Measurements from ENCODE around the gene PROSER3. TPM values are rescaled to one million over a fixed set of nuclear protein-coding genes. Genes with fewer than 3 reads are reported as not detected.
A peak's percentile ranks its signal among the peaks of the same experiment; 100 is the strongest.

PROSER3 gene
- polyA plus RNA-seq, 1 donor (not counting 4 experiments of a cell fraction or from before 2014, with no cell fraction given), result 5.5 TPM

- H3K36me3 ChIP-seq (ENCODE audit: control insufficient read depth in 2 of 2, extremely low read depth in 1 of 2, insufficient read depth in 2 of 2, low read length in 2 of 2), result no peaks in the 10 kb centered on the region
- no peaks in the 10 kb centered on the region for H3K9me1 ChIP-seq (ENCODE audit: control insufficient read depth, extremely low read depth, insufficient read depth, low read length)
- H3K79me2 ChIP-seq (ENCODE audit: control insufficient read depth, insufficient read depth, low read length), result no peaks in the 10 kb centered on the region
- no peak overlapping the region for H2AFZ ChIP-seq (ENCODE audit: control insufficient read depth, low read length)
- H3K9ac ChIP-seq (ENCODE audit: control insufficient read depth, extremely low read depth, insufficient read depth, low read length), result no peak overlapping the region
- FAIRE-seq (no peak), DNase-seq (ENCODE audit: low read depth, low spot score) (no peak)
- no peaks in the 10 kb centered on the region for H3K27me3 ChIP-seq (ENCODE audit: control insufficient read depth, extremely low read depth, insufficient read depth, low read length)
- H3K9me3 ChIP-seq (ENCODE audit: control insufficient read depth, low read depth, low read length), result no peaks in the 10 kb centered on the region
- H3K4me3 ChIP-seq (ENCODE audit: control insufficient read depth in 2 of 3, extremely low read depth in 1 of 3, insufficient read depth in 2 of 3, low read depth in 1 of 3, low read length in 3 of 3), result peak overlapping the region in 2 of 3 experiments; percentile 58 to 60
- TF ChIP-seq EZH2 (IDR thresholded peaks at IDR 0.05; ENCODE audit: low read length) (no peak), CTCF (optimal IDR thresholded peaks at IDR 0.05 in 1 of 3, IDR thresholded peaks at IDR 0.05 in 1 of 3, conservative IDR thresholded peaks at IDR 0.05 in 1 of 3; ENCODE audit: extremely low read depth in 1 of 3, insufficient read depth in 2 of 3, low read length in 3 of 3) (no peak)
- dilution Hi-C loops (cut with MboI; ENCODE audit: extremely low pct_ligation_motif_present, low sequenced_read_pairs), result no loop called here
- H3K4me1 ChIP-seq (ENCODE audit: control insufficient read depth, extremely low read depth, insufficient read depth, low read length), result peaks cover 4% of the 10 kb centered on the region
- H3K27ac ChIP-seq (ENCODE audit: control insufficient read depth, insufficient read depth, low read length), result no peak overlapping the region
- H4K20me1 ChIP-seq (ENCODE audit: control insufficient read depth, extremely low read depth, insufficient read depth, low read length), result no peaks in the 10 kb centered on the region
- peak overlapping the region; percentile 80 for H3K4me2 ChIP-seq (ENCODE audit: control insufficient read depth, extremely low read depth, insufficient read depth, low read depth, low read length)
These were observed 16.5 kb downstream of the PROSER3 start for GRCh38 chr19:35774274-35775045.

- Histone ChIP-seq H3K27ac (ENCODE audit: control insufficient read depth, insufficient read depth, low read length) (no peak overlapping the region), H3K9me1 (ENCODE audit: control insufficient read depth, extremely low read depth, insufficient read depth, low read length) (no peaks in the 10 kb centered on the region), H3K36me3 (ENCODE audit: control insufficient read depth in 2 of 2, extremely low read depth in 1 of 2, insufficient read depth in 2 of 2, low read length in 2 of 2) (no peaks in the 10 kb centered on the region), H4K20me1 (ENCODE audit: control insufficient read depth, extremely low read depth, insufficient read depth, low read length) (no peaks in the 10 kb centered on the region), H3K4me2 (ENCODE audit: control insufficient read depth, extremely low read depth, insufficient read depth, low read depth, low read length) (peak overlapping the region; percentile 80), H3K27me3 (ENCODE audit: control insufficient read depth, extremely low read depth, insufficient read depth, low read length) (no peaks in the 10 kb centered on the region), H3K4me3 (ENCODE audit: control insufficient read depth in 2 of 3, extremely low read depth in 1 of 3, insufficient read depth in 2 of 3, low read depth in 1 of 3, low read length in 3 of 3) (peak overlapping the region in 2 of 3 experiments; percentile 58 to 60), H3K9ac (ENCODE audit: control insufficient read depth, extremely low read depth, insufficient read depth, low read length) (no peak overlapping the region), H3K4me1 (ENCODE audit: control insufficient read depth, extremely low read depth, insufficient read depth, low read length) (peaks cover 4% of the 10 kb centered on the region), H3K79me2 (ENCODE audit: control insufficient read depth, insufficient read depth, low read length) (no peaks in the 10 kb centered on the region), H3K9me3 (ENCODE audit: control insufficient read depth, low read depth, low read length) (no peaks in the 10 kb centered on the region), H2AFZ (ENCODE audit: control insufficient read depth, low read length) (peak overlapping the region; percentile 35)
- FAIRE-seq (no peak), DNase-seq (ENCODE audit: low read depth, low spot score) (no peak)
- dilution Hi-C loops (cut with MboI; ENCODE audit: extremely low pct_ligation_motif_present, low sequenced_read_pairs), result no loop called here
- TF ChIP-seq EZH2 (IDR thresholded peaks at IDR 0.05; ENCODE audit: low read length), result no peak
- TF ChIP-seq CTCF (optimal IDR thresholded peaks at IDR 0.05 in 1 of 3, IDR thresholded peaks at IDR 0.05 in 1 of 3, conservative IDR thresholded peaks at IDR 0.05 in 1 of 3; ENCODE audit: extremely low read depth in 1 of 3, insufficient read depth in 2 of 3, low read length in 3 of 3), result no peak
These were observed 17.0 kb downstream of the PROSER3 start for GRCh38 chr19:35775046-35775297.

All from keratinocyte (primary cell).